Adipocyte (in vitro differentiated cells): ENCODE results near the gene DNAJC16.

Source experiments
- DNase-seq: peaks from one replicate; pipeline ENCODE4 v3.0.0-alpha.2; 2015; ENCODE audit warnings: low read depth
- H3K27me3 ChIP-seq: replicated peaks from 2 replicates; pipeline ENCODE4 v1.7.0; 2013; ENCODE audit warnings: mild to moderate bottlenecking, low read length, moderate library complexity; ENCODE audit not compliant: control insufficient read depth, insufficient read depth
- H3K36me3 ChIP-seq: 2 replicates; pipeline ENCODE4 v1.7.0; 2013; ENCODE audit warnings: low read length, mild to moderate bottlenecking, moderate library complexity; ENCODE audit not compliant: control insufficient read depth, insufficient read depth, severe bottlenecking
- H3K4me1 ChIP-seq: 2 replicates; pipeline ENCODE4 v1.7.0; 2013; ENCODE audit warnings: mild to moderate bottlenecking, low read length, moderate library complexity; ENCODE audit not compliant: control insufficient read depth, insufficient read depth
- H3K4me3 ChIP-seq: 2 replicates; pipeline ENCODE4 v1.7.0; 2013; ENCODE audit warnings: mild to moderate bottlenecking, low read length, moderate library complexity
- H3K9ac ChIP-seq: 2 replicates; pipeline ENCODE4 v1.7.0; 2013; ENCODE audit warnings: mild to moderate bottlenecking, low read length, moderate library complexity
- H3K9me3 ChIP-seq: 2 replicates; pipeline ENCODE4 v1.7.0; 2013; ENCODE audit warnings: mild to moderate bottlenecking, low read length, moderate library complexity; ENCODE audit not compliant: control insufficient read depth

The DNAJC16 gene

DNA sequence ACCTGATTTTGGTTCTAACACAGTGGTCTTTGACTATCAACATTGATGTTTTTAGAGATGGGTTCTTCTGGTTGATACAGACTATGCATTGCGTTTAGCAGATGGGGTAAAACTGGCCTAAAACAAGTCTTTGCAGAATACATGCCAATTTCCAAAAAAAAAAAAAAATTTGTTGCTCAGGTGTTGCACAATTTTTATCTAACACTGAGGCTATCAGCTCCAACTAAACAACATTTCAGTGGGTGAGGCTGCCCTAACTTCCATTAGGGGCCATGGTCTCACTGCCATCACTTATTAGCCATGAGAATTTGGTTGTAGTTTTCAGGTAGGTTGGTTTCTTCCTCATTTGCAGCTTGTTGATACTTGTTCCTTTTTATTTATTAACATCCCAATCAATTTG, 44.2 kb downstream of the DNAJC16 start:
- DNase-seq, result no peak

DNA sequence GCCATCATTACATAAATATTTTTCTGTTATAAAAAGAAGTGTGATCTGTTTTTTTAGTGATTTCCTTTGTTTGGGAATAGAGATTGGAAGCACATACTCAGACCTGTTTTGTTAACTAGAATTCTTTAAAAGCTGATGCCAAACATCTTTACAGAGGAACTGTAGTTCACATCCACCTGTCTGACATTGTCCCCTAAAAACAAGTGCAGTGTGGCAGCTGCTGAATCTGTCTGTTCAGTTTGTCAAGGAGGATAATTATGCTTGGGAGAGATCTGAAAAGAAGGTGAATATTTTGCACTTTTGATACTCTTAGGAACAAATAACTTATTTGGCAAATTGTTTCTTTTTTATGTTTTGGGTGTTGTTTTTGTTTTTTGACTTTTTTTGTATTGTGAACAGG, 44.6 kb downstream of the DNAJC16 start:
- no peak overlapping the region for H3K4me3 ChIP-seq
- no peak overlapping the region for H3K9ac ChIP-seq
- peaks cover 52% of the 10 kb centered on the region for H3K36me3 ChIP-seq
- H3K4me1 ChIP-seq, result peaks cover 12% of the 10 kb centered on the region
- no peaks in the 10 kb centered on the region for H3K27me3 ChIP-seq
- H3K9me3 ChIP-seq, result no peaks in the 10 kb centered on the region
- no peak for DNase-seq

More for the DNA sequence above, 44.2 kb downstream of the DNAJC16 start:
- peaks cover 57% of the 10 kb centered on the region for H3K36me3 ChIP-seq
- H3K9me3 ChIP-seq, result no peaks in the 10 kb centered on the region
- H3K4me3 ChIP-seq, result no peak overlapping the region
- H3K9ac ChIP-seq, result no peak overlapping the region
- H3K27me3 ChIP-seq, result no peaks in the 10 kb centered on the region
- H3K4me1 ChIP-seq, result peaks cover 12% of the 10 kb centered on the region

DNA sequence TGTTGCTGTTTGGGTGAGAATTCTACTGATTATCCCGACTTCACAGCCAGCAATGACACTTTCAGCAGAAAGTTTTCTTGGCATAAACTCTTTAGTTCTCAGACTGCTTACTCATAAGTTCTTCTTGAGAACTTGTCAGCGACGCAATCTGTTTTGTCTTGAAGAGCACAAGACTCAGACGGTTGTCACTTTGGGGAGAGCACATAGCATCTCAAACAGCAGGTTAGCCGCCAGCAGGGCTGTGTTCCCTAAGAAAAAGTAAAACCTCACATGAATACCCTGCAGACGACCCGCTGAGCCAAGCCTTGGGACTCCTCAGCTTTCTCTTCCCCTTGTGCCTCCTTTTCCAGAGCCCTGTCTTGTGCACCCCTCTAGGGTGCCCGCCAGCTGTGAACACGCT, 46.8 kb downstream of the DNAJC16 start:
- Histone ChIP-seq H3K4me3 (no peak overlapping the region), H3K36me3 (peaks cover 30% of the 10 kb centered on the region)
- no peak for DNase-seq

DNA sequence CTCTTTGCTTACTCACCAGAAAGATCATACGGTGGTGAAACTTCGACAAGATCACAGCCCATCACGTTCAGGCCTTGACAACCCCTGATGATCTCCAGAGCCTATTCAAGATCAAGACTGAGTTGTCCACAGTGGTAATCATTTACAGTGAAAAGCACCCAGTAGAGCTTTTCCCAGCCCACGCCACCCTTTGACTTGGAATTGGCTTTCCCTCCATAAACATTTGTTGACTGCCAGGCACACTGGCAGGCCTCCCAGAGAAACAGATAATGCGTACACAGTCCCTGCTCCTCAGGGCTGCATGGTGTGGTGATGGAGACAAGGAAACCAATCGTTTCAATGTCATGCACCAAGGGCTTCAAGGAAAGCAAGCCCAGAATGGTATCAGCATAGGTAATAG, 48.1 kb downstream of the DNAJC16 start:
- Histone ChIP-seq H3K36me3 (peaks cover 25% of the 10 kb centered on the region), H3K9ac (no peak overlapping the region), H3K4me1 (peaks cover 7% of the 10 kb centered on the region), H3K27me3 (no peaks in the 10 kb centered on the region), H3K4me3 (no peak overlapping the region), H3K9me3 (no peaks in the 10 kb centered on the region)
- DNase-seq, result no peak

More for the DNA sequence above, 46.8 kb downstream of the DNAJC16 start:
- Histone ChIP-seq H3K9ac (no peak overlapping the region), H3K27me3 (no peaks in the 10 kb centered on the region), H3K9me3 (no peaks in the 10 kb centered on the region), H3K4me1 (peaks cover 12% of the 10 kb centered on the region)

DNA sequence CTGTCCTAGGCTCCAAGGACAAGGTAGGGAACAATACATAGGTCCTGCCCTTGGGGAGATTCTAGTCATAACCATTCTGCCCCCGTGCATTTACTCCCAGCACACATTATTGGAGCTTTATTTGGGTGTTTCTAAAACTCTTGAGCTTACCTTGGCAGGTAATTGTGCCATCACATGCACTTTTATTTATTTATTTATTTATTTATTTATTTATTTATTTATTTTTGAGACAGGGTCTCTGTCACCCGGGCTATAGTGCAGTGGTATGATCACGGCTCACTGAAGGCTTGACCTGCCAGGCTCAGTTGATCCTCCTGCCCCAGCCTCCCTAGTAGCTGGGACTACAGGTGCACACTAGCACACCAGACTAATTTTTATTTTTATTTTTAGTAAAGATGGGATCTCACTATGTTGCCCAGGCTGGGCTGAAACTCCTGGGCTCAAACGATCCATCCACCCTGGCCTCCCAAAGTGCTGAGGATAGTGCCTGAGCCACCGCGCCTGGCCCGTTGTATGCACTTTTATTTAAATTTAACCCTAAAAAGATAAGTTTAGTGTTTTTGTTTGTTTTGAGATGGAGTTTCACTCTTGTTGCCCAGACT, 49.0 kb downstream of the DNAJC16 start:
- Histone ChIP-seq H3K27me3 (no peaks in the 10 kb centered on the region), H3K36me3 (peaks cover 18% of the 10 kb centered on the region), H3K4me3 (no peak overlapping the region), H3K9ac (no peak overlapping the region), H3K4me1 (peaks cover 7% of the 10 kb centered on the region), H3K9me3 (no peaks in the 10 kb centered on the region)
- no peak for DNase-seq

DNA sequence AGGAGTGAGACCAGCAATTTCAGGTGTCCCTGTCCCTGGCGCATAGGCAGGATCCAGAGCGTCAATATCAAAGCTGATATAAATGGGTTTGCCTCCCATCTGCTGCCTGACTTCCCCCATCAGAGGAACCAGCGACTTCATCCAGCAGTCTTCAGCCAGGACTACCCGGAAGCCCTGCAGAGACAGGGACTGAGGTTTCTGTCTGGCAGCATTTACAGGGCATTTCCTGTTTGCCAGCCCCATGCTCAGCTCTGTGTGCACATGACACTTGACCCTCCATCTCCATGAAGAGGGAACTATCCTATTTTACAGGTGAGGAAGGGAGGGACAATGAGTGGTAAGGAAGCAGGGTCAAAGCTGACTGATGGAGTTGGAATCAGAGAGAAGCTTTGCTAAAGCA, 51.0 kb downstream of the DNAJC16 start:
- Histone ChIP-seq H3K9me3 (no peaks in the 10 kb centered on the region), H3K27me3 (no peaks in the 10 kb centered on the region), H3K36me3 (peaks cover 10% of the 10 kb centered on the region), H3K9ac (no peak overlapping the region), H3K4me3 (no peak overlapping the region), H3K4me1 (peaks cover 7% of the 10 kb centered on the region)
- no peak for DNase-seq

DNA sequence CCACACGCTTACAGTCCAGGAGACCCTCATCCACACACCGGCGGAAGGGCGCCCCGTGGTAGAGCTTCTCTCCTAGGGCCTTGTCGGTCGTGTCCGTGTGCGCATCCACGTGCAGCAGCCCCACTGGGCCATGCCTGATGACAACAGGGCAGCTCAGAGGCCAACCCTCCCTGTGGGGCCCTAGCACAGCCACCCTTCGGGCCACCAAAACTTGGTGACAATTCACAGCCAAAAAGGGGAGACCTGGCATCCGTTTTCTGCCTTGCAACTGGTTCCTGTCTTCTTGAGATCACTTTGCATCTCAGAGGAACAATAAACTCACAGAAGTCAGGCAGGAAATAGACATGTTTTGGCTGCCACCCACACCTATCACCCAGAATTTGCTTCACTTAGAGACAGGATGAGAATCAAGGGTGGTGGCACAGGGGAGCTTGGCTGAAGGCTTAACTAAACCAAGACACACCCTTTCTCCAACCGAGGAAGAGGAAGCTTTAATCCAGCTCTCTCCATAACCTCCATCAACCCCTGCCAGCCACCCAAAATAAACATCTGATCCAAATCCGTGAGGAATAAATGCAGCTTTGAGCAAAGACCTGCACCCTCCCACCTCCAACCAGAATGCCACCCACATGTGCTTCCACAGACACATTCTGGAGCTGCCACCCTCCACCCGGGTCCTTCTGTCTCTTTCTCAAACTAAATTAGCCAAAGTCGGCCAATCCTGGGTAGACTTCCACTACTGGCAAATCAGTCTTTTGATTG, 52.5 kb downstream of the DNAJC16 start:
- Histone ChIP-seq H3K27me3 (no peaks in the 10 kb centered on the region), H3K36me3 (peaks cover 10% of the 10 kb centered on the region), H3K9me3 (no peaks in the 10 kb centered on the region), H3K4me3 (no peak overlapping the region), H3K9ac (no peak overlapping the region), H3K4me1 (no peaks in the 10 kb centered on the region)
- DNase-seq, result no peak

DNA sequence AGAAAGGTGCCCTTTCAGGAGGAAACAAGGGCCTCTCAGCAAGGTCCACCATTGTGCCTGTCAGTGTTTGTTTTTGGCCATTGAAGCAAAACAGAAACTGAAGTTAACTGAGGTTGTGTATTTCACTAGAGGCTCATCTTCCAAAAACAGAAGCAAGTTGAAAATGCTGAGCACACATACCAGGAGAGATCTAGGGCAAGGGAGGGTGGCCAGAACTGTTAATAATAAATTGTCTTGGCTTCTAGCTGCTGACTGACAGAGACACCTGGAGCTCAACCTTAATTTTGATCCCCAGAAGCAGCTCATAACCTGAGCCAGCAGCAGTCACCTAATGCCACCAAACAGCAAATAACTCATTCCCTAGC, 53.0 kb downstream of the DNAJC16 start:
- no peaks in the 10 kb centered on the region for H3K4me1 ChIP-seq
- peaks cover 8% of the 10 kb centered on the region for H3K36me3 ChIP-seq
- no peak overlapping the region for H3K9ac ChIP-seq
- DNase-seq, result no peak
- H3K9me3 ChIP-seq, result no peaks in the 10 kb centered on the region
- H3K4me3 ChIP-seq, result no peak overlapping the region
- no peaks in the 10 kb centered on the region for H3K27me3 ChIP-seq

DNA sequence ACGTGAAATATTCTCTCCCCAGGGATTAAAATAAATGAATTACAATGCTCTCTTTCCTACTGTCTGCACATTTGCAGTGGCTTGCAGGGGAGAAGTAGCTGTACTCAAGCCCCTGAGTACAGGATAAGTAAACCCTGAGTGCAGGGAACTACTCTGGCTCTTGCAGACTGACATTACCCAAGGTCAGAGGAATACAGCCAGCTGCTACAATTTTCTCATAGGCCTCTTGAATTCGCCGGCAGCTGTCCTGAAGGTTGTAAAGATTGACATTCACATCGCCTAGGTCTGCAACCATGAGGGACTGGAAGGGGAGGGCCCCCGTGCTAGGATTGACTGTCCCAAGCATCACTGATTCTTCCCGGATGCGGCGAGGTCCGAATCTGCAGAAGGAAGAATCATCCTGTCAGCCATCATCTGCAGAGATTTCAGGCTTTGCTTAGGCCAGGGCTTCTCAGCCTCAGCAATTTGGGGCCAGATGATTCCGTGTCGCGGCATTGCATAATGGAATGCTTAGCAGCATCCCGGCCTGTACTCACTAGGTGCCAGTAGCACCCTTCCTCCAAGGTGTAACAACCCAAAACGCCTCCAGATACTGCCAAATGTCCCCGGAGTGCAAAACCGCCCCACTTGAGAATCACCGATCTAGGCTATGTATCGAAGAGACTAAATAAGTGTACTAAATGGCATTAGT, 56.5 kb downstream of the DNAJC16 start:
- H3K9me3 ChIP-seq, result no peaks in the 10 kb centered on the region
- no peak overlapping the region for H3K9ac ChIP-seq
- H3K27me3 ChIP-seq, result no peaks in the 10 kb centered on the region
- no peak overlapping the region for H3K4me3 ChIP-seq
- H3K36me3 ChIP-seq, result no peaks in the 10 kb centered on the region
- DNase-seq, result no peak
- no peaks in the 10 kb centered on the region for H3K4me1 ChIP-seq

DNA sequence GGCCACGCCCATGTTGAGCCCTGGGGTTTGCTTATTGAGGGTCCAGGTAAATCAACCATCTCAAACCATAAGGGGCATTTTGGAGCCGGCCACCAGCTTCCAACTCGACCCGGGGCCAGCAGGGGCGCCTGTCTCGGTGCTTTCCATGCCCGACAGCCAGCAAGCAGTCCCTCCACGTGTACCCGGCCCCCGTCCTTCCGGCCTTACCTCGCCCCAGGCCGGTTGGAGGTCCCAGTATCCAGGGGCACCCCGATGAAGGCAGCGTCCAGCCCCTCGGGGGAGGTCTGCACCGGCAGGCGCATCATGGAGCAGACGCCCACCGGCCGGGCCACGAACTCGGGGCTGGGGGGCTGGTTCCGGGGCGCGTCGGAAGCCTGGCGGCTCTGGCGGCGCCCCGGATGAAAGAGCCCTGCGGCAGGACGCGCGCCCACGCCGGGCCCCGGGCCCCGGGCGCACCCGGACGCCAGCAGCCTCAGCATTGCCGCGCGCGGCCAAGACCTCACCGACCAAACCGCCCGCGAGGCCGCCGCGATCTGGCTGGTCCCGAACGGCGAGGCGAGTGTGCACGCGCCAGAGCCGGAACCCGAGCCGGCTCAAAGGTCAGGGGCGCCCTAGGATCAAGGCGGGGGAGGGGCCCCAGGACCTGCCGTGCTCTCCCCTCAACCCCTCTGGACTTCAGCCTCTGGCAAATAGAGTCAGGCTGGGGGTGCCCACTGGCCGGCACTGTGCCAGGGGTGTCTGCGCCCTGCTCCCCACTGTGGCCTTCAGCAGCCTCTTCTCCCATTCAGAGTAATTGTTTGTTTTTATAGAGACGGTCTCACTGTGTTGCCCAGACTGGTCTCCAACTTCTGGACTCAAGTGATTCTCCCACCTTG, 58.1 kb downstream of the DNAJC16 start, which contains the start of gene AGMAT:
AGMAT (minus strand) TSS at position 563 of the 875 bp plus-strand sequence; CDS start at position 479, 84 bp downstream.
- DNase-seq, result peak; percentile 18
- Histone ChIP-seq H3K9ac (peak within 1 kb of the TSS; percentile 63), H3K9me3 (no peaks in the 10 kb centered on the region), H3K27me3 (no peaks in the 10 kb centered on the region), H3K4me1 (no peaks in the 10 kb centered on the region), H3K36me3 (no peaks in the 10 kb centered on the region), H3K4me3 (peak within 1 kb of the TSS; percentile 72)

DNA sequence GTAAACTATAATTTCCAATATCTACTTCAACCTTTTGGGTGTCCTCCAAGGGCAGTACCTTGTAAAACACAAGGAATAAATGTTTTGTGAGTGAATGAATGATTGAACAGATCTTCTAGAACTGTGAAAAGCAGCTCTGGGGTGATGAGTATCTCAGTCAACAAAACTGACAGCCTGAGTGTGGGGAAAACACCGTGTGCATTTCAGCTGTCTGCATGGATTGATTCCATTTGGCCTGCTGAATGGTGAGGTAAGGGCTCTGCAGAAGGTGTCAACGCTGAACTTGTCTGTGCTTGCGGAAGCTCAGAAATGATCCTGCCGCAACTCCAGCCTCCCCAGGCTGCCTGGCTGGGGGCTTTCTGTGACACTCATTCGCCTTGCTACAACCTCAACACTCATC, 65.6 kb downstream of the DNAJC16 start:
- Histone ChIP-seq H3K4me1 (peaks cover 5% of the 10 kb centered on the region), H3K9me3 (no peaks in the 10 kb centered on the region), H3K36me3 (no peaks in the 10 kb centered on the region), H3K27me3 (no peaks in the 10 kb centered on the region), H3K4me3 (no peak overlapping the region), H3K9ac (no peak overlapping the region)
- no peak for DNase-seq
